K562 (cell line): ENCODE measurements around the gene MARCHF9. TPM values are rescaled to one million over a fixed set of nuclear protein-coding genes. Genes with fewer than 3 reads are reported as not detected.

Experiments used
- CAMTA2 ChIP-seq: fragments of 250-450 bp; sonication (Bioruptor Pico); conservative IDR thresholded peaks from 2 replicates; pipeline ENCODE4 v1.5.1; 2022
- CBFA2T2 ChIP-seq: fragments of 450-650 bp; conservative IDR thresholded peaks from 2 replicates; pipeline ENCODE4 v1.6.1; 2017; ENCODE audit warnings: mild to moderate bottlenecking
- CGGBP1 ChIP-seq: fragments of 250-450 bp; sonication (Bioruptor Pico); IDR thresholded peaks from 2 replicates; pipeline ENCODE4 v1.9.0; 2021; ENCODE audit warnings: mild to moderate bottlenecking
- E2F3 ChIP-seq: fragments of 250-450 bp; sonication (Bioruptor Pico); IDR thresholded peaks from 2 replicates; pipeline ENCODE4 v1.4.0; 2020; ENCODE audit warnings: mild to moderate bottlenecking
- FOXP1 ChIP-seq: sonication (generic); formaldehyde crosslinking; IDR thresholded peaks from 2 replicates; pipeline ENCODE4 v1.8.0; 2022; ENCODE audit warnings: mild to moderate bottlenecking, missing genetic modification reagents
- FUS ChIP-seq: fragments of 200-400 bp; formaldehyde crosslinking; optimal IDR thresholded peaks from 2 replicates; pipeline ENCODE3; 2017; ENCODE audit warnings: low read depth, low read length
- KLF13 ChIP-seq: fragments of 450-650 bp; IDR thresholded peaks from 2 replicates; pipeline ENCODE4 v1.6.1; 2016; ENCODE audit warnings: missing genetic modification characterization, low read depth, mild to moderate bottlenecking, missing compliant biosample characterization, moderate library complexity, borderline replicate concordance
- NUFIP1 ChIP-seq: fragments of 450-650 bp; IDR thresholded peaks from 2 replicates; pipeline ENCODE4 v1.6.1; 2018; ENCODE audit not compliant: partially characterized antibody
- PBX2 ChIP-seq, 2 experiments: IDR thresholded peaks in 1 of 2; conservative IDR thresholded peaks in 1 of 2; 2 replicates each; pipeline ENCODE4 v1.6.1; 2016; ENCODE audit warnings: low read depth in 2 of 2, mild to moderate bottlenecking in 1 of 2, missing compliant biosample characterization in 1 of 2, missing genetic modification characterization in 1 of 2, moderate library complexity in 1 of 2
- POLR2AphosphoS5 ChIP-seq: IDR thresholded peaks from 2 replicates; pipeline ENCODE4 v1.6.1; 2011; ENCODE audit warnings: mild to moderate bottlenecking, low read depth, low read length, moderate library complexity; ENCODE audit not compliant: control insufficient read depth, insufficient read depth
- PTRF ChIP-seq: fragments of 450-650 bp; IDR thresholded peaks from 2 replicates; pipeline ENCODE4 v1.6.1; 2016; ENCODE audit warnings: mild to moderate bottlenecking, missing genetic modification characterization, missing compliant biosample characterization
- STAT6 ChIP-seq: sonication (generic); formaldehyde crosslinking; IDR thresholded peaks from 2 replicates; pipeline ENCODE4 v1.8.1; 2023; ENCODE audit warnings: mild to moderate bottlenecking, missing genetic modification reagents
- TCF7 ChIP-seq: sonication (generic); IDR thresholded peaks from 2 replicates; pipeline ENCODE4 v1.6.1; 2016; ENCODE audit warnings: antibody characterized with exemption, borderline replicate concordance
- THAP7 ChIP-seq: fragments of 250-450 bp; sonication (Bioruptor Pico); IDR thresholded peaks from 2 replicates; pipeline ENCODE4 v1.5.0; 2021
- ZNF518B ChIP-seq: fragments of 250-450 bp; sonication (Bioruptor Pico); IDR thresholded peaks from 2 replicates; pipeline ENCODE4 v1.5.0; 2021; ENCODE audit warnings: mild to moderate bottlenecking, moderate library complexity
- ZSCAN32 ChIP-seq: fragments of 450-650 bp; formaldehyde crosslinking; IDR thresholded peaks from 2 replicates; pipeline ENCODE4 v1.4.0; 2020; ENCODE audit warnings: mild to moderate bottlenecking, moderate library complexity
- polyA plus RNA-seq, 8 experiments: library from polyadenylated mRNA; depleted of rRNA in 4 of 8; stranded (reverse) in 5 of 8; unstranded in 3 of 8; fragments of >200 nt; fragmentation: Nextera tagmentation in 2 of 8; fragmentation: Illumina TruSeq in 1 of 8; extraction: Ambion mirVana in 2 of 8; extraction: Trizol in 1 of 8; gene quantifications; 2 replicates each; pipeline versions ENCODE4 v1.2.1 to v1.2.3, GENCODE V29; 2011 to 2014; ENCODE audit warnings: inconsistent platforms in 1 of 8, missing spikeins in 1 of 8
- total RNA-seq, 7 experiments: library from RNA; depleted of rRNA in 6 of 7; stranded (reverse); fragments of >200 nt in 6 of 7; fragmentation: Illumina TruSeq in 2 of 7; extraction: Trizol in 2 of 7; gene quantifications; 2 replicates each; pipeline versions ENCODE4 v1.2.1 to v1.2.3, GENCODE V29; 2011 to 2021; ENCODE audit warnings: low replicate concordance in 1 of 7

MARCHF9 gene
- total and polyA plus RNA-seq, 9 of the 15 experiments (the other 6 are each of a cell fraction or from before 2014, with no cell fraction given) = 0.80 to 12.4 (median 6.2) TPM

- no peak for TF ChIP-seq FUS
- peak; percentile 83 for TF ChIP-seq E2F3 (CRISPR knock-in tag)
- no peak for TF ChIP-seq ZNF518B (CRISPR knock-in tag)
- TF ChIP-seq ZSCAN32 = no peak
- 0 out of 2 replicates have a peak, but pooled peaks have one; percentile 32 for TF ChIP-seq TCF7
- TF ChIP-seq PBX2 (CRISPR knock-in tag; IDR thresholded peaks at IDR 0.05; ENCODE audit: low read depth) = no peak
- no peak for TF ChIP-seq PBX2 (tag; conservative IDR thresholded peaks at IDR 0.05; ENCODE audit: low read depth)
- TF ChIP-seq CGGBP1 (CRISPR knock-in tag) = no peak
- no peak for TF ChIP-seq CAMTA2 (CRISPR knock-in tag)
- TF ChIP-seq PTRF (tag) = no peak
- peak; percentile 38 for TF ChIP-seq NUFIP1
- TF ChIP-seq THAP7 (CRISPR knock-in tag) = no peak; the same call in 1 of the 2 replicates
- peak; percentile 99 for TF ChIP-seq CBFA2T2
- 0 out of 2 replicates have a peak, but pooled peaks have one; percentile 82 for TF ChIP-seq FOXP1 (CRISPR knock-in tag)
- peak; percentile 87; the same call in 1 of the 2 replicates for TF ChIP-seq KLF13 (tag)
- peak; percentile 85; the same call in 1 of the 2 replicates for TF ChIP-seq STAT6 (CRISPR knock-in tag)
- TF ChIP-seq POLR2AphosphoS5 = peak; percentile 81
These were observed 2.9 kb upstream of the MARCHF9 start, which contains the start of gene CDK4 (continued) for GRCh38 chr12:57751788-57752667.
